DND-41 (cell line): ENCODE data around the gene CADPS.

ENCODE experiments used
- EZH2 ChIP-seq: IDR thresholded peaks from 3 replicates; pipeline ENCODE4 v1.6.1; 2012; ENCODE audit warnings: borderline replicate concordance, low read depth, mild to moderate bottlenecking, moderate library complexity, low read length, inconsistent platforms; ENCODE audit not compliant: severe bottlenecking
- TF ChIP-seq, protein P1 (sequence below): IDR thresholded peaks from 2 replicates; pipeline ENCODE4 v1.5.1; 2012; ENCODE audit warnings: borderline replicate concordance, low read length, moderate library complexity, mild to moderate bottlenecking; ENCODE audit not compliant: poor library complexity, severe bottlenecking; ENCODE audit errors: extremely low read depth

DNA sequence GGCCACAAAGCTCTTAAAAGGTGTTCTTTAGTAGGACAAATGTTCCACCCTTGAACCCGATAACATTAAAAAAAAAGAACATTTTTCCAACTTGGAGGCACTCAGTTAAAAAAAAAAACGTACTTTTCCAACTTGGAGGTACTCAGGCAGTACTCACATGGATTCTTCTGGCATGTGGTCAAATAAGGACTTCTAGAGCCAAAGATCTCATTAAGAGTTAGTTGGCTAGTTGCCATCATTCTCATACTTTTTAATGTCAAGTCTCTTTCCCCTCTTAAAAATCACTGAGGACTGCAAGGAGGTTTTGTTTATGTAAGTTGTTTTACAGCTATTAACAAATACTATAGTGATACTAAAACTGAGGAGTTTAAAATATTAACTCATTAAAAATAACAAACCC, 101.0 kb downstream of the CADPS start:
- TF ChIP-seq, protein P1, sequence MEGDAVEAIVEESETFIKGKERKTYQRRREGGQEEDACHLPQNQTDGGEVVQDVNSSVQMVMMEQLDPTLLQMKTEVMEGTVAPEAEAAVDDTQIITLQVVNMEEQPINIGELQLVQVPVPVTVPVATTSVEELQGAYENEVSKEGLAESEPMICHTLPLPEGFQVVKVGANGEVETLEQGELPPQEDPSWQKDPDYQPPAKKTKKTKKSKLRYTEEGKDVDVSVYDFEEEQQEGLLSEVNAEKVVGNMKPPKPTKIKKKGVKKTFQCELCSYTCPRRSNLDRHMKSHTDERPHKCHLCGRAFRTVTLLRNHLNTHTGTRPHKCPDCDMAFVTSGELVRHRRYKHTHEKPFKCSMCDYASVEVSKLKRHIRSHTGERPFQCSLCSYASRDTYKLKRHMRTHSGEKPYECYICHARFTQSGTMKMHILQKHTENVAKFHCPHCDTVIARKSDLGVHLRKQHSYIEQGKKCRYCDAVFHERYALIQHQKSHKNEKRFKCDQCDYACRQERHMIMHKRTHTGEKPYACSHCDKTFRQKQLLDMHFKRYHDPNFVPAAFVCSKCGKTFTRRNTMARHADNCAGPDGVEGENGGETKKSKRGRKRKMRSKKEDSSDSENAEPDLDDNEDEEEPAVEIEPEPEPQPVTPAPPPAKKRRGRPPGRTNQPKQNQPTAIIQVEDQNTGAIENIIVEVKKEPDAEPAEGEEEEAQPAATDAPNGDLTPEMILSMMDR: no peak
- TF ChIP-seq EZH2: no peak
